Activated CD8-positive, alpha-beta T cell treated with anti-CD3 and anti-CD28 coated beads for 36 hours (primary cell): ENCODE measurements around the gene AP2A2. TPM values are rescaled to one million over a fixed set of nuclear protein-coding genes. Genes with fewer than 3 reads are reported as not detected.

ENCODE experiments used
- ATAC-seq: fragments of 200-7000 bp; cut with Tn5 transposase; one replicate; pipeline ENCODE4 v1.10.0; 2021; ENCODE audit warnings: mild to moderate bottlenecking, moderate library complexity
- CTCF ChIA-PET: fragments of 350-600 bp; sonication (Branson Sonifier 250); formaldehyde crosslinking; loops from one replicate; lab custom pipeline; 2021; ENCODE audit warnings: antibody characterized with exemption; lab: Charles Lee
- POLR2A ChIA-PET: fragments of 350-600 bp; sonication (Branson Sonifier 250); formaldehyde crosslinking; loops from one replicate; lab custom pipeline; 2021; ENCODE audit warnings: antibody characterized with exemption; lab: Charles Lee
- DNase-seq: peaks from one replicate; pipeline ENCODE4 v3.0.0-alpha.2; 2020
- H3K27ac Mint-ChIP-seq: one replicate; pipeline ENCODE4 v1.8.0; 2021; ENCODE audit warnings: mild to moderate bottlenecking, mixed read lengths
- H3K27me3 Mint-ChIP-seq: one replicate; pipeline ENCODE4 v1.8.0; 2021; ENCODE audit warnings: mixed read lengths
- H3K36me3 Mint-ChIP-seq: one replicate; pipeline ENCODE4 v1.8.0; 2021; ENCODE audit warnings: low read depth, mixed read lengths
- H3K4me1 Mint-ChIP-seq: one replicate; pipeline ENCODE4 v1.8.0; 2021; ENCODE audit warnings: low read depth, mixed read lengths
- H3K4me3 Mint-ChIP-seq: one replicate; pipeline ENCODE4 v1.8.0; 2021; ENCODE audit warnings: mild to moderate bottlenecking, moderate library complexity, mixed read lengths
- H3K9me3 Mint-ChIP-seq: one replicate; pipeline ENCODE4 v1.8.0; 2021; ENCODE audit warnings: mixed read lengths
- CTCF ChIP-seq: fragments of 200-600 bp; IDR thresholded peaks from one replicate; pipeline ENCODE4 v1.8.0; 2022; ENCODE audit warnings: antibody characterized with exemption, mild to moderate bottlenecking
- intact Hi-C: fragments of 100-400 bp; cut with micrococcal nuclease; formaldehyde crosslinking; loops from one replicate; pipeline ENCODE4 v1.10.0; 2022
- total RNA-seq, 2 experiments: library from RNA; stranded (reverse); gene quantifications; one replicate each; pipeline ENCODE4 v1.2.3, GENCODE V29; 2021

AP2A2 gene
- total RNA-seq, 2 experiments from 2014 or later, result 34.0 to 34.6 TPM

GRCh38 chr11:1032310-1032891 lies 106.7 kb downstream of the AP2A2 start:
- TF ChIP-seq CTCF, result no peak
- Mint-ChIP-seq H3K27me3 (no peaks in the 10 kb centered on the region), H3K4me3 (no peak overlapping the region), H3K36me3 (no peaks in the 10 kb centered on the region), H3K4me1 (no peaks in the 10 kb centered on the region), H3K9me3 (no peaks in the 10 kb centered on the region), H3K27ac (no peak overlapping the region)
- no peak for DNase-seq
- ChIA-PET CTCF (no interaction called here), POLR2A (no interaction called here)
- ATAC-seq, result no peak
- intact Hi-C loops, result loop anchor here (10.0 kb wide), 1 partner anchor 108 kb away; the partner anchor contains the start of gene AP2A2

- no peak for DNase-seq
Observed at GRCh38 chr11:1033016-1033798, 107.5 kb downstream of the AP2A2 start.

GRCh38 chr11:1034001-1034400 lies 108.3 kb downstream of the AP2A2 start:
- CTCF ChIA-PET, result no interaction called here
- intact Hi-C loops, result loop anchor here (10.0 kb wide), 1 partner anchor 109 kb away; the partner anchor contains the start of gene AP2A2
- no peaks in the 10 kb centered on the region for H3K36me3 Mint-ChIP-seq
- no peaks in the 10 kb centered on the region for H3K9me3 Mint-ChIP-seq
- H3K4me1 Mint-ChIP-seq, result no peaks in the 10 kb centered on the region
- POLR2A ChIA-PET, result no interaction called here
- ATAC-seq, result no peak
- TF ChIP-seq CTCF, result no peak
- no peak overlapping the region for H3K27ac Mint-ChIP-seq
- no peak for DNase-seq
- H3K27me3 Mint-ChIP-seq, result no peaks in the 10 kb centered on the region
- no peak overlapping the region for H3K4me3 Mint-ChIP-seq

More at GRCh38 chr11:1033016-1033798, 107.5 kb downstream of the AP2A2 start:
- intact Hi-C loops, result loop anchor here (10.0 kb wide), 1 partner anchor 108 kb away; the partner anchor contains the start of gene AP2A2
- no peak overlapping the region for H3K27ac Mint-ChIP-seq
- H3K9me3 Mint-ChIP-seq, result no peaks in the 10 kb centered on the region
- no peaks in the 10 kb centered on the region for H3K36me3 Mint-ChIP-seq
- H3K4me1 Mint-ChIP-seq, result no peaks in the 10 kb centered on the region
- no peak for ATAC-seq
- H3K27me3 Mint-ChIP-seq, result no peaks in the 10 kb centered on the region
- ChIA-PET POLR2A (no interaction called here), CTCF (no interaction called here)
- no peak for TF ChIP-seq CTCF
- no peak overlapping the region for H3K4me3 Mint-ChIP-seq

GRCh38 chr11:1034456-1035295 lies 109.0 kb downstream of the AP2A2 start:
- intact Hi-C loops, result loop anchor here (10.0 kb wide), 1 partner anchor 110 kb away; the partner anchor contains the start of gene AP2A2
- DNase-seq (no peak), ATAC-seq (no peak)
- POLR2A ChIA-PET, result no interaction called here
- Mint-ChIP-seq H3K27ac (no peak overlapping the region), H3K36me3 (no peaks in the 10 kb centered on the region), H3K4me3 (no peak overlapping the region), H3K9me3 (no peaks in the 10 kb centered on the region), H3K4me1 (no peaks in the 10 kb centered on the region), H3K27me3 (no peaks in the 10 kb centered on the region)
- CTCF ChIA-PET, result no interaction called here
- TF ChIP-seq CTCF, result no peak
